SK-N-SH treated with all-trans-retinoic acid at 6 μM for 48 hours (cell line): ENCODE measurements around the gene ZNF831.

Experiments used
- ATAC-seq: fragments of 200-7000 bp; cut with Tn5 transposase; 3 replicates; pipeline ENCODE4 v1.9.1; 2020; ENCODE audit warnings: mild to moderate bottlenecking, moderate library complexity
- ARNTL ChIP-seq: fragments of 450-650 bp; formaldehyde crosslinking; IDR thresholded peaks from 2 replicates; pipeline ENCODE4 v1.5.0; 2020; ENCODE audit warnings: low read depth, mild to moderate bottlenecking, moderate library complexity, borderline replicate concordance
- BACH2 ChIP-seq: fragments of 250-450 bp; sonication (Bioruptor Pico); IDR thresholded peaks from 2 replicates; pipeline ENCODE4 v1.9.0; 2021; ENCODE audit warnings: mild to moderate bottlenecking, borderline replicate concordance
- CSDC2 ChIP-seq: fragments of 250-450 bp; sonication (Bioruptor Pico); IDR thresholded peaks from 2 replicates; pipeline ENCODE4 v1.5.0; 2020; ENCODE audit warnings: mild to moderate bottlenecking, moderate library complexity
- ESRRG ChIP-seq: fragments of 250-450 bp; sonication (Bioruptor Pico); IDR thresholded peaks from 2 replicates; pipeline ENCODE4 v1.6.1; 2021; ENCODE audit warnings: mild to moderate bottlenecking
- GLIS3 ChIP-seq: fragments of 250-450 bp; sonication (Bioruptor Pico); IDR thresholded peaks from 2 replicates; pipeline ENCODE4 v1.5.0; 2020; ENCODE audit warnings: mild to moderate bottlenecking, moderate library complexity
- ISL1 ChIP-seq: fragments of 250-450 bp; sonication (Bioruptor Pico); IDR thresholded peaks from 2 replicates; pipeline ENCODE4 v2.1.2; 2022; ENCODE audit warnings: mild to moderate bottlenecking, moderate library complexity
- OSR1 ChIP-seq: fragments of 250-450 bp; sonication (Bioruptor Pico); IDR thresholded peaks from 2 replicates; pipeline ENCODE4 v1.8.0; 2022; ENCODE audit warnings: moderate library complexity, mild to moderate bottlenecking, inconsistent platforms
- PPARA ChIP-seq: fragments of 250-450 bp; sonication (Bioruptor Pico); IDR thresholded peaks from 2 replicates; pipeline ENCODE4 v1.5.0; 2020; ENCODE audit warnings: mild to moderate bottlenecking, borderline replicate concordance
- RARB ChIP-seq: fragments of 250-450 bp; sonication (Bioruptor Pico); IDR thresholded peaks from 2 replicates; pipeline ENCODE4 v1.8.0; 2021; ENCODE audit warnings: mild to moderate bottlenecking, moderate library complexity
- SNAI2 ChIP-seq: fragments of 250-450 bp; sonication (Bioruptor Pico); IDR thresholded peaks from 2 replicates; pipeline ENCODE4 v1.5.0; 2020; ENCODE audit warnings: mild to moderate bottlenecking, moderate library complexity
- TOX ChIP-seq: fragments of 250-450 bp; sonication (Bioruptor Pico); IDR thresholded peaks from 2 replicates; pipeline ENCODE4 v1.8.0; 2021; ENCODE audit warnings: mild to moderate bottlenecking, moderate library complexity, borderline replicate concordance
- ZC3H10 ChIP-seq: fragments of 250-450 bp; sonication (Bioruptor Pico); IDR thresholded peaks from 2 replicates; pipeline ENCODE4 v1.5.1; 2021; ENCODE audit warnings: mild to moderate bottlenecking, moderate library complexity
- ZFP30 ChIP-seq: fragments of 450-650 bp; formaldehyde crosslinking; IDR thresholded peaks from 2 replicates; pipeline ENCODE4 v1.5.0; 2022; ENCODE audit warnings: mild to moderate bottlenecking, moderate library complexity
- ZNF565 ChIP-seq: fragments of 450-650 bp; formaldehyde crosslinking; conservative IDR thresholded peaks from 2 replicates; pipeline ENCODE4 v1.5.0; 2020; ENCODE audit warnings: low read depth, mild to moderate bottlenecking, moderate library complexity
- ZNF70 ChIP-seq: fragments of 450-650 bp; formaldehyde crosslinking; IDR thresholded peaks from 2 replicates; pipeline ENCODE4 v1.5.0; 2020; ENCODE audit warnings: mild to moderate bottlenecking, moderate library complexity
- ZNF8 ChIP-seq: fragments of 450-650 bp; formaldehyde crosslinking; IDR thresholded peaks from 2 replicates; pipeline ENCODE4 v1.5.0; 2020; ENCODE audit warnings: mild to moderate bottlenecking, moderate library complexity
- TF ChIP-seq, protein P1 (sequence below): fragments of 250-450 bp; sonication (Bioruptor Pico); IDR thresholded peaks from 2 replicates; pipeline ENCODE4 v1.5.0; 2020; ENCODE audit warnings: mild to moderate bottlenecking, moderate library complexity
- TF ChIP-seq, protein P2 (sequence below): fragments of 250-450 bp; sonication (Bioruptor Pico); IDR thresholded peaks from 2 replicates; pipeline ENCODE4 v1.5.1; 2021; ENCODE audit warnings: mild to moderate bottlenecking, moderate library complexity
- TF ChIP-seq, protein P3 (sequence below): fragments of 250-450 bp; sonication (Bioruptor Pico); IDR thresholded peaks from 2 replicates; pipeline ENCODE4 v1.8.0; 2021; ENCODE audit warnings: low read depth, mild to moderate bottlenecking, moderate library complexity, borderline replicate concordance
- TF ChIP-seq, protein P4 (sequence below): fragments of 250-450 bp; sonication (Bioruptor Pico); IDR thresholded peaks from 2 replicates; pipeline ENCODE4 v1.5.1; 2020; ENCODE audit warnings: low read depth, mild to moderate bottlenecking, moderate library complexity
- TF ChIP-seq, protein P5 (sequence below): fragments of 250-450 bp; sonication (Bioruptor Pico); IDR thresholded peaks from 2 replicates; pipeline ENCODE4 v1.8.0; 2020; ENCODE audit warnings: mild to moderate bottlenecking, moderate library complexity, borderline replicate concordance

Gene ZNF831

DNA sequence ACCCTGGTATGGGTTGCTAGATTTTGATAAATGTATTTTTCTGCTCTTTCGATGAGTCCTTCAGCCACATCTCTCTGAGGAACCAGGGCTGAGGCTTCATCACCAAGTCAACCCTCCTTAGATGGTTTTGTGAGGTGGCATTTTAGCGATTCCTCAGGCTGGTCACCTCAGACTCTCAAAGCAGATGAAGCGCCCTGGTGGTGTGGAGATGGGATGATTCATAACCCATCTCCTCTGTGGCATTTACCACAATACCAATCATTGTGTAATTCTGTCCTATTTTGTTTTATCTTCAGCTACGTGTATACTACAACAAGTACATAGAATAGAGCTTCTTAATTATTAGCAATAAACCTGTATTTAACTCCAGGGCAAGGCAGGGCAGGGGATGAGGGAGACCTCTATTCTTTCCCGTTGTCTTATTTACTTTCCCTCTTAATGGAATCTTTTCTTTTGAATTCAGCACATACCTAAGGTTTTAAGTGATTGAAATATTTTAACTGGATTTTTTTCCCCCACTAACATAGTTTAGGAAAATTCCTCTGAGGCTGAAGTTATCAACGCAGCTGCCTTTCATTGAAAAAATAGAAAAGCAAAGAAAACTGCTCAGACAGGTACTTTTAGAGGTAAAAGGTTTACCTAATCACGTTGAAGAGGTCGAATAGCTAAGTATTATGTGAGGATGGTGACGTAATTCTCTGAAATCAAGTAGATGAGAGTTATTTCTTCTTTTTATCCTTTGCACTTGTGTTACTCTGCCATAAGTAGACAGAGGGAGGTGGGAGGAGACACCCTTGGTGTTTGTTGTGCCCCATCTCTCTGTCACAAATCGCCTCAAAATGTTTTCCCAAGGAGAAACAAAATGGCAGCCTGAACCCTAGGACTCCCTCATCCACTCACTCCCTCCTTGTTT is 79.3 kb downstream of the ZNF831 start:
- TF ChIP-seq ZC3H10 (CRISPR knock-in tag) = no peak
- TF ChIP-seq, protein P1, sequence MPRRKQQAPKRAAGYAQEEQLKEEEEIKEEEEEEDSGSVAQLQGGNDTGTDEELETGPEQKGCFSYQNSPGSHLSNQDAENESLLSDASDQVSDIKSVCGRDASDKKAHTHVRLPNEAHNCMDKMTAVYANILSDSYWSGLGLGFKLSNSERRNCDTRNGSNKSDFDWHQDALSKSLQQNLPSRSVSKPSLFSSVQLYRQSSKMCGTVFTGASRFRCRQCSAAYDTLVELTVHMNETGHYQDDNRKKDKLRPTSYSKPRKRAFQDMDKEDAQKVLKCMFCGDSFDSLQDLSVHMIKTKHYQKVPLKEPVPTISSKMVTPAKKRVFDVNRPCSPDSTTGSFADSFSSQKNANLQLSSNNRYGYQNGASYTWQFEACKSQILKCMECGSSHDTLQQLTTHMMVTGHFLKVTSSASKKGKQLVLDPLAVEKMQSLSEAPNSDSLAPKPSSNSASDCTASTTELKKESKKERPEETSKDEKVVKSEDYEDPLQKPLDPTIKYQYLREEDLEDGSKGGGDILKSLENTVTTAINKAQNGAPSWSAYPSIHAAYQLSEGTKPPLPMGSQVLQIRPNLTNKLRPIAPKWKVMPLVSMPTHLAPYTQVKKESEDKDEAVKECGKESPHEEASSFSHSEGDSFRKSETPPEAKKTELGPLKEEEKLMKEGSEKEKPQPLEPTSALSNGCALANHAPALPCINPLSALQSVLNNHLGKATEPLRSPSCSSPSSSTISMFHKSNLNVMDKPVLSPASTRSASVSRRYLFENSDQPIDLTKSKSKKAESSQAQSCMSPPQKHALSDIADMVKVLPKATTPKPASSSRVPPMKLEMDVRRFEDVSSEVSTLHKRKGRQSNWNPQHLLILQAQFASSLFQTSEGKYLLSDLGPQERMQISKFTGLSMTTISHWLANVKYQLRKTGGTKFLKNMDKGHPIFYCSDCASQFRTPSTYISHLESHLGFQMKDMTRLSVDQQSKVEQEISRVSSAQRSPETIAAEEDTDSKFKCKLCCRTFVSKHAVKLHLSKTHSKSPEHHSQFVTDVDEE (CRISPR knock-in tag) = no peak
- TF ChIP-seq ZNF565 (CRISPR knock-in tag) = no peak
- TF ChIP-seq ESRRG = no peak
- TF ChIP-seq SNAI2 (CRISPR knock-in tag) = no peak
- no peak for TF ChIP-seq TOX (CRISPR knock-in tag)
- TF ChIP-seq, protein P2, sequence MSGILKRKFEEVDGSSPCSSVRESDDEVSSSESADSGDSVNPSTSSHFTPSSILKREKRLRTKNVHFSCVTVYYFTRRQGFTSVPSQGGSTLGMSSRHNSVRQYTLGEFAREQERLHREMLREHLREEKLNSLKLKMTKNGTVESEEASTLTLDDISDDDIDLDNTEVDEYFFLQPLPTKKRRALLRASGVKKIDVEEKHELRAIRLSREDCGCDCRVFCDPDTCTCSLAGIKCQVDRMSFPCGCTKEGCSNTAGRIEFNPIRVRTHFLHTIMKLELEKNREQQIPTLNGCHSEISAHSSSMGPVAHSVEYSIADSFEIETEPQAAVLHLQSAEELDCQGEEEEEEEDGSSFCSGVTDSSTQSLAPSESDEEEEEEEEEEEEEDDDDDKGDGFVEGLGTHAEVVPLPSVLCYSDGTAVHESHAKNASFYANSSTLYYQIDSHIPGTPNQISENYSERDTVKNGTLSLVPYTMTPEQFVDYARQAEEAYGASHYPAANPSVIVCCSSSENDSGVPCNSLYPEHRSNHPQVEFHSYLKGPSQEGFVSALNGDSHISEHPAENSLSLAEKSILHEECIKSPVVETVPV (CRISPR knock-in tag) = no peak
- no peak for TF ChIP-seq ZFP30 (CRISPR knock-in tag)
- no peak for TF ChIP-seq ARNTL (CRISPR knock-in tag)
- TF ChIP-seq BACH2 (CRISPR knock-in tag) = no peak
- TF ChIP-seq, protein P3, sequence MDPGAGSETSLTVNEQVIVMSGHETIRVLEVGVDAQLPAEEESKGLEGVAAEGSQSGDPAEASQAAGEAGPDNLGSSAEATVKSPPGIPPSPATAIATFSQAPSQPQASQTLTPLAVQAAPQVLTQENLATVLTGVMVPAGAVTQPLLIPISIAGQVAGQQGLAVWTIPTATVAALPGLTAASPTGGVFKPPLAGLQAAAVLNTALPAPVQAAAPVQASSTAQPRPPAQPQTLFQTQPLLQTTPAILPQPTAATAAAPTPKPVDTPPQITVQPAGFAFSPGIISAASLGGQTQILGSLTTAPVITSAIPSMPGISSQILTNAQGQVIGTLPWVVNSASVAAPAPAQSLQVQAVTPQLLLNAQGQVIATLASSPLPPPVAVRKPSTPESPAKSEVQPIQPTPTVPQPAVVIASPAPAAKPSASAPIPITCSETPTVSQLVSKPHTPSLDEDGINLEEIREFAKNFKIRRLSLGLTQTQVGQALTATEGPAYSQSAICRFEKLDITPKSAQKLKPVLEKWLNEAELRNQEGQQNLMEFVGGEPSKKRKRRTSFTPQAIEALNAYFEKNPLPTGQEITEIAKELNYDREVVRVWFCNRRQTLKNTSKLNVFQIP (CRISPR knock-in tag) = no peak
- no peak for TF ChIP-seq ZNF8 (CRISPR knock-in tag)
- TF ChIP-seq CSDC2 = no peak
- no peak for TF ChIP-seq PPARA (CRISPR knock-in tag)
- TF ChIP-seq GLIS3 = no peak
- no peak for TF ChIP-seq ISL1 (CRISPR knock-in tag)
- TF ChIP-seq ZNF70 (CRISPR knock-in tag) = no peak
- TF ChIP-seq, protein P4, sequence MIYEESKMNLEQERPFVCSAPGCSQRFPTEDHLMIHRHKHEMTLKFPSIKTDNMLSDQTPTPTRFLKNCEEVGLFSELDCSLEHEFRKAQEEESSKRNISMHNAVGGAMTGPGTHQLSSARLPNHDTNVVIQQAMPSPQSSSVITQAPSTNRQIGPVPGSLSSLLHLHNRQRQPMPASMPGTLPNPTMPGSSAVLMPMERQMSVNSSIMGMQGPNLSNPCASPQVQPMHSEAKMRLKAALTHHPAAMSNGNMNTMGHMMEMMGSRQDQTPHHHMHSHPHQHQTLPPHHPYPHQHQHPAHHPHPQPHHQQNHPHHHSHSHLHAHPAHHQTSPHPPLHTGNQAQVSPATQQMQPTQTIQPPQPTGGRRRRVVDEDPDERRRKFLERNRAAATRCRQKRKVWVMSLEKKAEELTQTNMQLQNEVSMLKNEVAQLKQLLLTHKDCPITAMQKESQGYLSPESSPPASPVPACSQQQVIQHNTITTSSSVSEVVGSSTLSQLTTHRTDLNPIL (CRISPR knock-in tag) = no peak
- TF ChIP-seq OSR1 (CRISPR knock-in tag) = no peak
- TF ChIP-seq, all 23 proteins: peak for 0
- ATAC-seq = no peak

DNA sequence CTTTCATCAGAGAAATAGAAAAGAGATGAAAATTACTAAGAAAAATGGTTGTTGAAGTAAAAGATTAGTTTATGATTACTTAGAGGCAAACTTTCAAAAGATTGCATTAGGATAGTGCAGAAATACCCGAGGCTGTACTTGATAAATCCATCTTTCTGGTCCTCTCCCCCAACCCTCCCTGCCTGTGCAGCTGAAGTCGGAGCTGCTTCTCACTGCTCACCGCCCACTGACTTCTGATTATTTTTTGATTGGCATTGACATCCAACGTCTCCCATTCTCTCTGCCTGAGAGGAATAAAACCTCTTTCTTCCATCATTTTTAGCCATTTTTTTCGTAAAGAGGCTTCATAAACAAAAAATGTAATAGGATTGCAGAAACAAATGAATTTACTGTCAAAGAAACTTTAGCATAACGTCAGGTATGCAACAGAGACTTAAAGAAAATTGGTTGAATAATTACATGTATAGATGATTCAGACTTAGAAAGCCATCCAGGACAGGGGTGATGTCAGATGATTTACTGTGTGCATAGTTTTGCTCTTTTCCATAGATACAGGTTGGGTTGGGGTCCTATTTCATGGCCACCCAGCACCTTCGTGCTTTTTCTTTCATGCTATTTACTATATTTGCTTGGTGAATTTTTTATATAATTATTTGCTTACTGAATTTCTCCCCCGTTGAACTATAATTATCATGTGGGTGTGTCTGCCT is 83.2 kb downstream of the ZNF831 start:
- TF ChIP-seq GLIS3 = no peak
- TF ChIP-seq ZC3H10 (CRISPR knock-in tag) = no peak
- TF ChIP-seq, protein P4 (CRISPR knock-in tag) = no peak
- TF ChIP-seq RARB = no peak
- no peak for TF ChIP-seq ZNF8 (CRISPR knock-in tag)
- no peak for TF ChIP-seq ZNF70 (CRISPR knock-in tag)
- TF ChIP-seq, protein P5, sequence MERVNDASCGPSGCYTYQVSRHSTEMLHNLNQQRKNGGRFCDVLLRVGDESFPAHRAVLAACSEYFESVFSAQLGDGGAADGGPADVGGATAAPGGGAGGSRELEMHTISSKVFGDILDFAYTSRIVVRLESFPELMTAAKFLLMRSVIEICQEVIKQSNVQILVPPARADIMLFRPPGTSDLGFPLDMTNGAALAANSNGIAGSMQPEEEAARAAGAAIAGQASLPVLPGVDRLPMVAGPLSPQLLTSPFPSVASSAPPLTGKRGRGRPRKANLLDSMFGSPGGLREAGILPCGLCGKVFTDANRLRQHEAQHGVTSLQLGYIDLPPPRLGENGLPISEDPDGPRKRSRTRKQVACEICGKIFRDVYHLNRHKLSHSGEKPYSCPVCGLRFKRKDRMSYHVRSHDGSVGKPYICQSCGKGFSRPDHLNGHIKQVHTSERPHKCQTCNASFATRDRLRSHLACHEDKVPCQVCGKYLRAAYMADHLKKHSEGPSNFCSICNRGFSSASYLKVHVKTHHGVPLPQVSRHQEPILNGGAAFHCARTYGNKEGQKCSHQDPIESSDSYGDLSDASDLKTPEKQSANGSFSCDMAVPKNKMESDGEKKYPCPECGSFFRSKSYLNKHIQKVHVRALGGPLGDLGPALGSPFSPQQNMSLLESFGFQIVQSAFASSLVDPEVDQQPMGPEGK = no peak
- TF ChIP-seq PPARA (CRISPR knock-in tag) = no peak
- TF ChIP-seq, protein P2 (CRISPR knock-in tag) = no peak
- TF ChIP-seq ISL1 (CRISPR knock-in tag) = no peak
- no peak for TF ChIP-seq ZFP30 (CRISPR knock-in tag)
- TF ChIP-seq ARNTL (CRISPR knock-in tag) = no peak
- TF ChIP-seq OSR1 (CRISPR knock-in tag) = no peak
- TF ChIP-seq ZNF565 (CRISPR knock-in tag) = no peak
- TF ChIP-seq, protein P3 (CRISPR knock-in tag) = no peak
- TF ChIP-seq SNAI2 (CRISPR knock-in tag) = no peak
- no peak for TF ChIP-seq ESRRG
- TF ChIP-seq TOX (CRISPR knock-in tag) = no peak
- ATAC-seq = no peak
